GM12874 (cell line): ENCODE measurements around the gene SACS.

Experiments used
- TF ChIP-seq, protein P1 (sequence below): IDR thresholded peaks from 2 replicates; pipeline ENCODE4 v1.5.1; 2011; ENCODE audit warnings: low read depth, mild to moderate bottlenecking, control low read depth, low read length, moderate library complexity; ENCODE audit not compliant: insufficient read depth

The SACS gene

GRCh38 chr13:23289917-23290357, 143.6 kb downstream of the SACS start:
- TF ChIP-seq, protein P1, sequence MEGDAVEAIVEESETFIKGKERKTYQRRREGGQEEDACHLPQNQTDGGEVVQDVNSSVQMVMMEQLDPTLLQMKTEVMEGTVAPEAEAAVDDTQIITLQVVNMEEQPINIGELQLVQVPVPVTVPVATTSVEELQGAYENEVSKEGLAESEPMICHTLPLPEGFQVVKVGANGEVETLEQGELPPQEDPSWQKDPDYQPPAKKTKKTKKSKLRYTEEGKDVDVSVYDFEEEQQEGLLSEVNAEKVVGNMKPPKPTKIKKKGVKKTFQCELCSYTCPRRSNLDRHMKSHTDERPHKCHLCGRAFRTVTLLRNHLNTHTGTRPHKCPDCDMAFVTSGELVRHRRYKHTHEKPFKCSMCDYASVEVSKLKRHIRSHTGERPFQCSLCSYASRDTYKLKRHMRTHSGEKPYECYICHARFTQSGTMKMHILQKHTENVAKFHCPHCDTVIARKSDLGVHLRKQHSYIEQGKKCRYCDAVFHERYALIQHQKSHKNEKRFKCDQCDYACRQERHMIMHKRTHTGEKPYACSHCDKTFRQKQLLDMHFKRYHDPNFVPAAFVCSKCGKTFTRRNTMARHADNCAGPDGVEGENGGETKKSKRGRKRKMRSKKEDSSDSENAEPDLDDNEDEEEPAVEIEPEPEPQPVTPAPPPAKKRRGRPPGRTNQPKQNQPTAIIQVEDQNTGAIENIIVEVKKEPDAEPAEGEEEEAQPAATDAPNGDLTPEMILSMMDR: no peak

GRCh38 chr13:23288995-23289394, 144.5 kb downstream of the SACS start:
- TF ChIP-seq, protein P1: no peak

DNA sequence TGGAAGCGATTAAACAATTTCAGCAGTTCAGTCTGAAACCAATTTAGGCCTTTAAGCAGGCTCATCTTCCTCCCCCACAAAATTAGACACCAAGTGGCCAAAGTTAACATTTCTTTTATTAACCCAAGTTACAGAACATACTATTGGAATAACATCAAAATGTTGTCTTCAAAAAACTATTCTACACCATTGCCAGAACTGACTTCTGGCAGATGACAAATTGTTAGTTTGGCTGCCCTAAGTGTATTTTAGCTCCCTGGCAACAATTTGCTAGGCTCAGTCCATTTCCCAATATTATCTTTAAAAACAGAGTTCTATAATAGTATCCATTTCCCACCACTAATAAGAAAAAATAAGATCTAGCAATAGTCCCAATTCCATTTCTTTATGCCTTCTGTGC, 144.9 kb downstream of the SACS start:
- TF ChIP-seq, protein P1: no peak

DNA sequence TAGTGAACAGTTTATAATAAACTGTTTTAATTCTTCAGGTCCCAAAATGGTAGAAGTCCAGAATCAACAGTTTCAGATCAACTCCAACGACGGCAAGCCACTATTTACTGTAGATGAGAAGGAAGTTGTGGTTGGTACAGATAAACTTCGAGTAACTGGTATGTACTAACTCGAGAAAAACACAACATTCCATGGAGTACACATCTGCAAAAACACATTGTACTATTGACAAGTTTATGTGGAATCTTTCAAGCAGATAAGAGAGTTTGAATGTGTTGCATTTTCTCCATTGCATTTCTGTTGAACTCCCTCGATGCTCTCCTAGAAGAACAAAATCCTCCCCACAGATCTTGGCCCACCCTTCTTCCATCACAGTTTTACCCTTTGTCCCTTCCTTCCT, 154.2 kb downstream of the SACS start:
- TF ChIP-seq, protein P1: no peak
